HG02763 (cell line): ENCODE data around the gene LRMDA.
"Not testable (repeated sequence)": the region's sequence is repeated elsewhere in the genome, so short reads cannot be mapped to it uniquely, and the experiment has no call there.

Source experiments
- ATAC-seq: cut with Tn5 transposase; IDR thresholded peaks from one replicate; pipeline ENCODE4 v1.9.1; 2021; ENCODE audit warnings: mild to moderate bottlenecking, moderate library complexity; ENCODE audit not compliant: unreplicated experiment

The LRMDA gene

DNA sequence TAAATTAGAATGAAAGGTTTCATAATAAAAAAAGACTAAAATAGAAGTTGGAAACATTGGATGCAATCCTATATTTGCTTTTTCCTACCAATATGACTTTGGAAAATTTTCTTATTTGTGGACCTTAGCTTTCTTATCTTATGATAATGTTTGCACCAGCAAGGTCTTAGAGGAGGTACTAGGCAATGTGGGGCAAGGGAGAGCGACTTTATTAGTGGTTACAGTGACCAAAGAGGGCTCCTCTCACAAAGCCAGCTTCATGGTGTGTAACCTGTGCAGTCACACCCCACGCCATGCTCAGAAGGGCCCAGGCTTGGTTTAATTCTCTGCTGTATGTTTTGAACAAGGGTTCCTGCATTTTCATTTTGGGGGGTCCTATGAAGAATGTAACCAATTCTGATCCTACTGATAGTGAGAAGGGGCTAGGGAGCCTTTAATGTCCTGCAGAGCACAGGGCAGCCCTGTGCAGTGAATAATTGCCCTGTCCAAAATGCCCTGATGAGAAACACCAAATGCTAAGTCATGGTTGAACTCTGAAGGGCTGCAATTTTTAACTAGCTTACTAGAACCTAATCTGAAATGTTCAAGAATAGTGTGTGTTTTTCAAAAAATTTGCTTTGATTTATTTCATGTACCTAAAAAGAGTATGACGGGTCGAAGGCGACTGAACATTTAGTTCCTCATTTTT, 1047.8 kb downstream of the LRMDA start:
- ATAC-seq: no peak

DNA sequence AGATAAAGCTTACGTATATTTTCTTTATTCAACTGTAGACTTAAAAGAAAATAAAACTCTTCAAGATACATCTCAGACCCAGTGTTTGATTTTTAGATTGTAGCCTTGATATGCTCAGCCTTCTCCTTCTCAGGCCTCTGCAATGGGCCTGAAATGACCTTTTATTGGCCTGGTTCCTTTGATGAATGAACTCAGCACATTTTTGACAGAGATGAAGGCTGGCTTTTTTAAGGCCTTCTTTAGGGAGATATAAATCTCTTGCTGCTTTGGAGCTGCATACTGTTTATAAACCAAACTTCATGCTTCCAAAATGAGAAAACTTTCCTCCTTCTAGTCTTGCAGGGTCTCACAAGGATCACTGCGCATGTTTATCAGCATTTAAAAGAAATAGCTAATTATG, 1049.8 kb downstream of the LRMDA start:
- ATAC-seq: no peak

DNA sequence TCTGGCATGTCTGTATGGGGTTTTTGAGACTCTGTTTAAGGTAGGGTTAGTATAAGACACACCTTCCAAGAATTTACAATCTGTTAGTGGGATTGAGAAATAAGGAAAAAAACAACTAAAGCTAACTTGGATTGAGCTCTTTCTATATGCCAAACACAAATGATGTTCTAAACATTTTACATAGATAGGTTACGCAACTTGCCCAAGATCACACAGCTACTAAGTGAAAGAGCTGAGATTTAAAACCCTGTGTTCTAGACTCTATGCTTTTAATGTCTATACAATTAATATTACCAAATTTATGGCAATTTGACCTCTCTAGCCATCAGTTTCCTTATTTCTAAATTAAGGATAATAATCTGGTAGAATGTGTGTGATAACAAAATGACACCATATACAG, 1056.2 kb downstream of the LRMDA start:
- ATAC-seq: no peak

DNA sequence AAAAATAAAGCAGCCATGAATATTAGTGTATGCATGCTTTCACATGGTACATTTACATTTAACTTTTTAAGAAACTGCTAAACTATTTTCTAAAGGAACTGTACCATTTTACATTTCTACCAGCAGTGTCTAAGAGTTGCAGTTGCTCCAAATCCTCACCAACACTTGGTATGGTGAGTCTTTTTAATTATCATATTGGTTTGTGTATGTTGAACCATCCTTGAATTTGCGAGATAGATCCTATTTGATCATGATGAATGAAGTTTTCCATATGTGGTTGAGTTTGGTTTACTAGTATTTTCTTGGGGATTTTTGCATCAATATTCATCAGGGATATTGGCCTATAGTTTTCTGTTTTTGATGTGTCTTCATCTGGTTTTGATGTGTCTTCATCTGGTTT, 1057.2 kb downstream of the LRMDA start:
- no peak for ATAC-seq

DNA sequence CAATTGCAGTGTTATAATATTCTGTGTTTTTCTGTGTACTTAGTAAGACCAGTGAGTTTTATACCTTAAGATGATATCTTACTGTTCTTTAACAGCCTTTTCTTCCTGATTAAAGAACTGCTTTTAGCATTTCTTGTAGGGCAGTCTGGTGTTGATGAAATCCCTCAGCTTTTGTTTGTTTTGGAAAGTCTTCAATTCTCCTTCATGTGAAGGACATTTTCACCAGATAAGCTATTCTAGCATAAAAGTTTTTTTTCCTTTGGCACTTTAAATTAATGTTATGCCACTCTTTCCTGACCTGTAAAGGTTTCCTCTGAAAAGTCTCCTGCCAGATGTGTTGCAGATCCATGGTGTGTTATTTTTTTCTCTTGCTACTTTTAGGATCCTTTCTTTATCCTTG, 1059.8 kb downstream of the LRMDA start:
- ATAC-seq: no peak

DNA sequence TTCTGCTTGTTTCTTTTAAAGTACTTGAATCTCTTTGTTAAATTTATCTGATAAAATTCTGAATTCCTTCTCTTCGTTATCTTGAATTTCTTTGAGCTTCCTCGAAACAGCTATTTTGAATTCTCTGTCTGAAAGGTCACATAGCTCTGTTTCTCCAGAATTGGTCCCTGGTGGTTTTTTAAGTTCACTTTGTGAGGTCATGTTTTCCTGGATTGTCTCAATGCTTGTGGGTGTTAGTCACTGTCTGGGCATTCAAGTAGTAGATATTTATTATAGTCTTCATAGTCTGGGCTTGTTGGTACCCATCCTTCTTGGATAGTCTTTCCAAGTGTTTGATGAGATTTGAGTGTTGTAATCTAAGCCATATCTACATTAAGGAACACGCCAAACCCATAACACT, 1060.6 kb downstream of the LRMDA start:
- ATAC-seq: no peak

DNA sequence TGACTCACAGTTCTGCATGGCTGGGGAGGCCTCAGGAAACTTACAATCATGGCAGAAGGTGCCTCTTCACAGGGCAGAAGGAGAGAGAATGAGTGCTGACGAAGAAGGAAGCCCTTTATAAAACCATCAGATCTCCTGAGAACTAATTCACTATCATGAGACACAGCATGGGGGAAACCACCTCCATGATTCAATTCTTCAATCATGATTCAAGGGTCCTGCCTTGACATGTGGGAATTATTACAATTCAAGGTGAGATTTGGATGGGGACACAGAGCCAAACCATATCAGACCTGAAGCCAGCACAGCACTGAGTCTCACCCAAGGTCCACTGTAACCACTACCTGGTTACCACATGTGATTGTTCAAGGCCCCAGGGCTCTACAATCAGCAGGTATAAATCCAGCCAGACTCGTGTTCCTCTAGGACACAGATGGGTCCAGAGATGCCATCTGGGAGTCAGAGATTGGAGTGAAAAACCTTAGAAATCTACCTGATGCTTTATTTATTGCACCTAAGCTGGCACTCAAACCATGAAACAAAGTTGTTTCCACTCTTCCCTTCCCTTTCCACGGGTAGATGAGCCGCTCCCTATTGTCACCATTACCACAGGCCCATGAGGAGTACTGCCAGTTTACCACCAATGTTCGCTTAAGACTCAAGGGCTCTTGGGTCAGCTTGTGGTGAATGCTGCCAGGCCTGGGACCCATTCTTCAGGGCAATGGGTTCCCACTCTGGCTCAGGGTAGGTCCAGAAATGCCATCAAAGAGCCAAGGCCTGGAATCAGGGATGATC, 1061.5 kb downstream of the LRMDA start:
- ATAC-seq: no peak

DNA sequence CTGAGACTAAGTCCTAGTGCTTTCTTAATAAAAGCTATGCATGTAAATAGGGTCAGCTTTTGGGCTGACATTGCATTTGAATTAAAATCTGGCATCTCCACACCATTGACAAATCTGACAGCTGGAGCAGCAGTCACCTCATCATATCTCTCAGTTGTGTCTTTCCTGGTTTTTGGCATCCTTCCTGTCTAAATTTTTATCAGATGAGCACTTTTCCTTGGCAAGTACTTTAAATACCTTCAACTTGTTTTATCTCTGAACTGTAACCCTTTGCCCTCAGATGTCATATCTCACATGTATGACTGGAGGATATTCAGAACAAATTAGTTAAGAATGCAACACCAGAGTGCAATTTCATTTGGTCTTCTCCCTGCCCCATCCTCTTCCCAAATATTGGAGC, 1066.2 kb downstream of the LRMDA start:
- ATAC-seq: no peak

DNA sequence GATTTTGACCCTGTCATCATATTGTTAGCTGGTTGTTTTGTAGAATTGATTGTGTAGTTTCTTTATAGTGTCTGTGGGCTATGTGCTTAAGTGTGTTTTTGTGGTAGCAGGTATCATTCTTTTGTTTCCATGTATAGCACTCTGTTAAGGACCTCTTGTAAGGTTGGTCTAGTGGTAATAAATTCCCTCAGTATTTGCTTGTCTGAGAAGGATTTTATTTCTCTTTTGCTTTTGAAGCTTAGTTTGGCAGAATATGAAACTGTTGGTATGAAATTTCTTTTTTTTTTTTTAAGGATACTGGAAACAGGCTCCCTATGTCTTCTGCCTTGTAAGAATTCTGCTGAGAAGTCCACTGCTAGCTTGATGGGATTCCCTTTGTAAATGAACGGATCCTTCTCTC, 1073.4 kb downstream of the LRMDA start:
- no peak for ATAC-seq

DNA sequence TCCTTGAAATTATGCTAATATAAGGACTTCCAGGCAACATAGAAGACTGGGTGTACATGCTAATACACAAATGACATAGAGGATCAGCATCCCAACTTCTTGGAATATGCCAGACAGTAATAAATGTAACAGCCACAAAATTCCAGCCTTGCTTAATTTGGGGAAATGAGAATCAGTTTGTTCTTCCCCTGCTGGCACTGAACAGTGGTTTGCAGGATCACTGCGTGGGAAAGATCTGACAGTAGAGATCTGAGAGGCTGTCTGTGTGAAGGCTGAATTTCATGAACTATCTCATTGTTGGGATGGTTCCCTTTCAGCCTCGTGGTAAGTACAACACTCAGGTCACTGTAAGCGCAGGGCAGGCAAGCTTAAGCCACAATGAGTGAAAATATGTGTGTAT, 1078.0 kb downstream of the LRMDA start:
- ATAC-seq: no peak

DNA sequence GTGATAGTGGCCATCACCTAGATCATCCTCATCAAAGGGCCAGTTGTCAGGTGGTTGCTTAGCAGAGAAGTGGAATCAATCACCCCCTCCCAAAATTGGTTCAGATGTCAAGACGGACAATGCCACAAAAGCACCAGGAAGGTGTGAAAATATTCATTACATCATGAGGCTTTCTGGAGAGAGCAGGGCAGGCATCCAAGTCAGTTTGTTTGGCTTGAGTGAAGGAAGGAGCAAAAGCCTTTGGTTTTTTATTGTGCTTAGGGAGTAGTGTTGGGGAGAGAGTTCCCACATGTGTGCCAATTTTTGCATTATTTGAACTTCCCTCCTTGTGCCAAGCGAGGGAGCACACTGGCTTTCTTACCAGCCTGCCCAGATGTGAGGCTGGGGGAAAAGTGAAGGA, 1082.9 kb downstream of the LRMDA start:
- ATAC-seq: no peak

DNA sequence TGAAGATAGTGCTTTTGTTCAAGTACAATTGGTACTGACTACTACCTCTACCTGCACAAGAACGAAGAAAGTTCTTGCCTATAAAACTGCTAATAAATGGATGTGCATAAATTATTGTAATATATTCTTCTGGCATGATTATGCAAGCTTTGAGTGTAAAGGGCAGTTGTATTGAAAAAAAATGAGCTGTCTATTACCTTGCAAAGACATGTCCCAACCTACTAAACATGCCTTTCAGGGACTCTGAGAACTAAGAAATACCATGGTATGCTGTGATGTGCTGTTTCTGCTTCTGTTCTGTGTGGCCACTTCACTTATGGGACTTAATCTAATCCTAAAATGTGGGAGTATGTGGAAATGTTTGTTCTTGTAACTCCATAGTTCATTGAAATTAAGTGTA, 1083.4 kb downstream of the LRMDA start:
- ATAC-seq: no peak

DNA sequence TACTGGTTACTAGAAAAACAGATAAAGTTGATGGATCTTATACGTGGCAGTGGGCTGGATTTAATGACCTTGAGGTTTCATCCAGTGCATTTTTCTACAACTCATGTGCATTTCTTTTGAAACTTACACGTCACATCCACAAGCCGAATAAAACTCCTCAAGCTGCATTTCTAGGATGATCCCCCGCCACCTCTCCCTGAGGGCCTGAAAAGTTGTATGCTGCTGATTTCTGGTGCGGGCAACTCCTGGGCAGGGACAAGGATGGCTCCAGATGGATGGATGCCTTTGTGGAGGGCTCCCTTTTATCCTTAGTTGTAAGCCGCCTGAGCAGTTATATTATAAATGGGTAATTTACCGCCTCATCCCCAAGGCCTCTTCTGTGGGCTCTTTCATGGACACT, 1091.1 kb downstream of the LRMDA start:
- ATAC-seq: no peak

DNA sequence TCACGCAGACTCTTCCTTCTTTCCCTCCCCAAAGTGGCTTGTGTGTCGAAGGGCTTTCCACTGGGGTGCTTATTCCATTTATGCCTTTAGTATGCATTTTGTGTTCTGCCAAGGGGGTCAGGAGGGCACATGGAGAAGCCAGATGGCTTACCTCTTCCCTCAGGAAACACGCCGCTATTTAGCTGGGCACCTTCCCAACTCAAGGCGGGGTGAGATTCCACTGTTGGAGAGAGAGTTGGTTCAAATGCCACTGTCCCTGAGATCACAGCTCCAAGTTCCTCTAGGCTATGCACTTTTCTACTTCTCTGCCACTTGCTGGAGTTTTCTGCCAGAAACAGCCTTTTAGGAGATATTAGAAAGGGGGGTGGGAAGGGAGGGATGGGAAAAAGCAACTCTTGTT, 1091.8 kb downstream of the LRMDA start:
- no peak for ATAC-seq

DNA sequence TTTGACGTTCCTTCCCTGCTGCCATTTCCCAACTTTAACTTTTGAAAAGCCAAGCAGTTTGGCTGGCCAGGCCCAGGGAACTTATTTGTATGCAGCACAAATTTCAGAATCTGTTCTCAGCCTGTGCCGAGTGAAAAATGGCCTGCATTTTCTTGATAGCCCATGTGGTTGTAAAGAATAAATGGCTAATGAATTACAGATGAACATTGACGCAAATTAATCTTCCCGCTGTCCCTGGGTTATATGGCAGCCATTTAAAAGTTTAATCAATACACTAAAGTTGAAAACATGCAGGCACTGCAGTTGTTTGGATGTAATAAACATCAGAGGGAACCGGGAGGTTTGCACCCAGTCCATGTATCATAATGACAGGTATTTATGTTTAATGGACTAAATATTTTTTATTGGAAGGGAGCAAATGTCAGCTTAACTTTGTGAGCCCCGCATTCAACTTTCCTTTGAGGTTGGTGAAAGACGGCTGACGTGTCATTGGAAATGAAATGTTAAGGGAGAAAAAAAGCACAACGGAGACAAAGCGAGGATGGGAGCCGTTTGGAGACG, 1092.4 kb downstream of the LRMDA start:
- ATAC-seq: no peak

DNA sequence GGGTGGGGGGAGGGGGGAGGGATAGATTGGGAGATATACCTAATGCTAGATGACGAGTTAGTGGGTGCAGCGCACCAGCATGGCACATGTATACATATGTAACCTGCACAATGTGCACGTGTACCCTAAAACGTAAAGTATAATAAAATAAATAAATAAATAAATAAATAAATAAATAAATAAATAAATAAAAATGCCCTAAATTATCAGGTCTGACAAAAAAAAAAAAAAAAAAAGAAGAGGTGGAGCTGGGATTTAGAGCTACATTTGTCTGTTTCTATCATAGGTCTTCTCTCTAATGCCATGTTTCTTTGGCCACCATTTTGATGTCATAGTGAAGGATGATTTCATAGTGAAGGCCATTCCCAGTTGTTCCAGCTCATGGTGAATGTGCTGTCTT, 1095.4 kb downstream of the LRMDA start:
- ATAC-seq: not testable (repeated sequence)

DNA sequence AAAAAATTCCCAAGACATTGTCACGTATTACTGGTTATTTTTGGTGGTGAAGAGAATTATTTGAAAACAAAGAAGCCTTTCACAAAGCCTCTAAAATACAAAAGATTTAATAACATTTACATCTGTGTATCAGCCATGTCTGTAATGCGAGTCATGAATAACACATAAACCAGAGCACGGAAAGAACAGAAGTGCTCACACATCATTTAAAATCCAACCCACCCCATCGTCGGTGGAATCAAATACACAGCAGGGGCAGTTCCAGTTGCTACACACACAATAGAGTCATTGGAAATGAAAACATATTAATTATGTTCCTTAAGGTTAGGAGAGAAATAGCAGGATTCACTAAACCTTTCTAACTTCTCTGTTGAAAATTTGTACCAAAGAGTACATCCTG, 1108.9 kb downstream of the LRMDA start:
- no peak for ATAC-seq

DNA sequence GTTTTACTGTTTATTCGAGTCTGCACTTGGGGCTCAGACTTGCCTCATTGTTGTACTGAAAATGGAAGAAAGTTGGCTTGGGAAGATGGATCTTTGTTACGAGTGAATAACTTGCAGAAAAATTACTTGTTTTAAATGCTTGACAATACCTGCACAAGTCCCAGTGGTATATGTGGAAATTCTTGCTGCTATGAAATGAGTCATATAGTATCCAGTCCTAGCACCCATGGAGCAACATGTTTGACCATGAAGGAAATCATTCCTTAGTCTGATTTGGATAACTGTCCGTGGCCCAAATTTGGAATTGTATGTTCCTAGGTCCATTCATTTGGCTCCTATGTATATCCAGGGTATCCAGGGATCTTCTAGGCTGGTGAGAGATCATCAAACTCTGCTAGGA, 1109.4 kb downstream of the LRMDA start:
- no peak for ATAC-seq

DNA sequence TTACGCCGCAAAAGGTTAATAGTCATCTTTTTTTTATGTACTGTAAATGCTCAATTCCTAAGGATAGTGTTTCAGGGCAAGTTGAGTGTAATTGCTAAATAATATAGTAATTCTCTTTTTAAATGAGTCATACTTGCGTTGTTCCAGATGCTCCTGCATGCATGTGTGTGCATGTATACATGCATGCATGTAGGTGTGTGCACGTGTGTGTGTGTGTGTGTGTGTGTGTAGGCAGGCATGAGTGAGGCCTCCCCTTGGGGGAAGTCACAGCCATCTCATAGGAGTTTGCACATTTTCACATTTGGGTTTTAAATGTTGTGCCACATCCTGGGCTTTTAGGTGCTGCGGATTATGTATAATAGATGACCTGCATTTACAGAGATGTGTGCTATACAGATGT, 1110.4 kb downstream of the LRMDA start:
- no peak for ATAC-seq

DNA sequence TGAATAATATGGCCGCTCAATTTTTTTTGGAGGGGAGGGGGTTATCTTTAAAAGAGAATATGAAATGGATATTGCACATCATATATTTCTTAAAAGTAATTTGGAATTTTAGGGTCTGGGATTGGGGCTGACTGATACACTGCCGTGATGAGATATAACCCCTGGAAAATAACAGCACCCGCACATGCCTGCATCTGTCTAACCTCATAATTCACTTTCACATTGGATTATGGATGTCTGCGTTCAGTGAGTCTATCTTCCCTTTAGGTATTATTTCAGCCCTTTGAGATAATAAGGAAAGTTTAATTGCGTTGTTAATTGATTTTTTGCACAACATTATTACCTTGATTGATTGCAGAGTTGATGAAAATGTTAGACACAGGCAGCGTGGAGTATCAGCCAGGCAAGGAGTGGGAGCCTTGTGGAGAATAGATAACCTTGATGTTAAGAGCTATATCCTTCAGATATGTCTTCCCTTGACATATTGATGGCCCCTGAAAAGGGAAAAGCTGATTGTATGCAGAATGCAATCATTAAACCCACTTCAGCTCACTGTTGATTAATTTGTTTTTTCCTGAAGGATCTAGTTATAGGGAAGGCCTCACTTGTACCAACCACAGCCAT, 1111.0 kb downstream of the LRMDA start:
- no peak for ATAC-seq

DNA sequence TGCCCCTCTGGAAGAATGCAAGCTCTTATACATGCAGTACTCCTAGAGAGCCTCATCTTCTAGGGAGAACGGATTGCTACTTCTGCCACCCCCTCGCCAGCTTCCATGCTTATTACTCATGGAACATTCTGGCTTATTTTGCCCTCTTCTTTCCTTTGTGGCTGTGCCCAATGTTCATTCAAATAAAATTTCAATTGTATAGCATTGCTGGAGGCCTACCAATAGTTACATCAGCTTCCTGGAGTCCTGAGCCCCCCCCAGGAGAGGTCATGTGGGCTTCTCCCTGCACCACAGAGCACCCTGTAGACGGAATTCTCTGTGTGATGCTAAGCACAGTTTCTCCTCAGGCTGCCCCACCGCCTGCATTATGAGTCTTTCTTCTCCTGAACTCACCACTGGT, 1112.2 kb downstream of the LRMDA start:
- ATAC-seq: no peak

DNA sequence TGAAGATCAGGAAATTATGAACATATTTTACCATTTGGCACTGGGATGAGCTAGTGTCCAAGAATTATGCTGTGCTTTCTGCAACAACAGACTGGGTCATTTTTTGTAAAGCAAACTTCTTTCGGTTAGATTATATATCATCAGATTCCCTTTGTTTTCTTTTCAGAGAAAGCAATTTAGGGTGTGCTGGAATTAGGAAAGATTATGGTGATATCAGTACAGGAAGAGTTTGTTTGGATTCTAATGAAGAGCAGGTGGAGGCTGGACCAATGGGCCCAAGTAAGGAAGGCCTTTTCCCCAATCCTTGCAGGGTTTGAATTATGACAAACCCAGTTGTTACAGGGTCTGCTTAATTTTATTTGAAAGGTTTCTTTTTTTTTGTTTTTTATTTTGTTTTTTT, 1113.4 kb downstream of the LRMDA start:
- no peak for ATAC-seq
